HepG2 (cell line): ENCODE measurements around the gene FGF3. TPM values are rescaled to one million over a fixed set of nuclear protein-coding genes. Genes with fewer than 3 reads are reported as not detected.

Experiments
- CEBPG ChIP-seq: IDR thresholded peaks from 2 replicates; pipeline ENCODE4 v1.6.1; 2016
- CHD2 ChIP-seq: IDR thresholded peaks from 2 replicates; pipeline ENCODE4 v1.6.1; 2011; ENCODE audit warnings: low read depth, low read length, improper control_type of control experiment
- KLF11 ChIP-seq: IDR thresholded peaks from 2 replicates; pipeline ENCODE4 v1.6.1; 2016; ENCODE audit warnings: missing compliant biosample characterization
- KLF15 ChIP-seq: sonication (generic); formaldehyde crosslinking; IDR thresholded peaks from 2 replicates; pipeline ENCODE4 v1.8.1; 2023; ENCODE audit warnings: borderline replicate concordance, mild to moderate bottlenecking, inconsistent platforms, missing genetic modification reagents, mixed read lengths
- ZNF10 ChIP-seq: sonication (generic); formaldehyde crosslinking; IDR thresholded peaks from 2 replicates; pipeline ENCODE4 v1.4.0; 2020; ENCODE audit warnings: mild to moderate bottlenecking, low read depth, missing genetic modification reagents, borderline replicate concordance
- ZNF430 ChIP-seq: sonication (generic); formaldehyde crosslinking; IDR thresholded peaks from 2 replicates; pipeline ENCODE4 v1.9.0; 2021; ENCODE audit warnings: mild to moderate bottlenecking, missing genetic modification reagents
- ZNF652 ChIP-seq: IDR thresholded peaks from 2 replicates; pipeline ENCODE4 v1.6.1; 2016; ENCODE audit warnings: low read depth, borderline replicate concordance
- polyA plus RNA-seq, 8 experiments: library from polyadenylated mRNA; depleted of rRNA in 3 of 8; stranded (reverse) in 7 of 8; unstranded in 1 of 8; fragments of >200 nt; fragmentation: Illumina TruSeq in 4 of 8; extraction: Trizol in 4 of 8; gene quantifications; 2 replicates each; pipeline versions ENCODE4 v1.2.1 to v1.2.3, GENCODE V29; 2011 to 2016; ENCODE audit warnings: low read depth in 4 of 8, missing spikeins in 1 of 8, mixed read lengths in 1 of 8; ENCODE audit not compliant: insufficient read depth in 1 of 8
- total RNA-seq, 5 experiments: library from RNA; depleted of rRNA; stranded (reverse); fragments of >200 nt; fragmentation: Illumina TruSeq; extraction: Trizol; gene quantifications; 2 replicates each; pipeline ENCODE4 v1.2.3, GENCODE V29; 2016; ENCODE audit warnings: low read depth in 1 of 5
- TF ChIP-seq, protein P1 (sequence below), 2 experiments: sonication (generic) in 1 of 2; formaldehyde crosslinking in 1 of 2; IDR thresholded peaks; 2 replicates each; pipeline versions ENCODE4 v1.5.1 to v1.6.1; 2011 to 2020; ENCODE audit warnings: borderline replicate concordance in 1 of 2, low read depth in 1 of 2, low read length in 1 of 2, mild to moderate bottlenecking in 1 of 2, missing genetic modification reagents in 1 of 2, moderate library complexity in 1 of 2
- TF ChIP-seq, protein P2 (sequence below): sonication (generic); formaldehyde crosslinking; IDR thresholded peaks from 2 replicates; pipeline ENCODE4 v1.8.0; 2022; ENCODE audit warnings: low read depth, missing genetic modification reagents
- TF ChIP-seq, protein P3 (sequence below): sonication (generic); formaldehyde crosslinking; IDR thresholded peaks from 2 replicates; pipeline ENCODE4 v1.5.0; 2020; ENCODE audit warnings: mild to moderate bottlenecking, low read depth, missing genetic modification reagents, borderline replicate concordance

Gene FGF3
- total and polyA plus RNA-seq, 2 of the 13 experiments (the other 11 are each of a cell fraction or from before 2014, with no cell fraction given): not detected

DNA sequence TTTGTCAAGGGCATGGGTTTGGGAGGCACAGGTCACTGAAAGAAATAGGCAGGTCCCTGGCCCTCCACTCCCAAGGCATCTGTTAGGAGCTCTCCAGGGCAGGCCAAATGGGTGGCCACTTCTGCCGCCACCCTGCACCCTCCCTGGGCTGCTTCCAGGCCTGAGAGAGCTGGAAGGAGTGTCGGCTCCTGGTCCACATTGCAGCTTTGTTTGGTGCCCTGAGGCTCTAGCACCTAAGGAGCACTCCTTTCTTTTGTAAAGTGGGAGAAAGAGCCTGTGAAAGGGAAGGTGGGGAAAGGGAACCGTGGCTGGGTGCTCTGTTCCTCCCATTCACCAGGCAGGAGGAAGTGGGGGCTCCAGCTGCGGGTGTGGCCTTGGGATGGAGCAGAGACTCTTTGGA, 31.8 kb downstream of the FGF3 start (continued):
- no peak for TF ChIP-seq ZNF652 (CRISPR knock-in tag)
- no peak for TF ChIP-seq CHD2
- no peak for TF ChIP-seq CEBPG
- TF ChIP-seq, protein P1, sequence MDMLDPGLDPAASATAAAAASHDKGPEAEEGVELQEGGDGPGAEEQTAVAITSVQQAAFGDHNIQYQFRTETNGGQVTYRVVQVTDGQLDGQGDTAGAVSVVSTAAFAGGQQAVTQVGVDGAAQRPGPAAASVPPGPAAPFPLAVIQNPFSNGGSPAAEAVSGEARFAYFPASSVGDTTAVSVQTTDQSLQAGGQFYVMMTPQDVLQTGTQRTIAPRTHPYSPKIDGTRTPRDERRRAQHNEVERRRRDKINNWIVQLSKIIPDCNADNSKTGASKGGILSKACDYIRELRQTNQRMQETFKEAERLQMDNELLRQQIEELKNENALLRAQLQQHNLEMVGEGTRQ (IDR thresholded peaks at IDR 0.05; ENCODE audit: low read depth, low read length): no peak
- TF ChIP-seq, protein P1 (CRISPR knock-in tag; IDR thresholded peaks at IDR 0.05; ENCODE audit: borderline replicate concordance): no peak
- TF ChIP-seq, protein P2, sequence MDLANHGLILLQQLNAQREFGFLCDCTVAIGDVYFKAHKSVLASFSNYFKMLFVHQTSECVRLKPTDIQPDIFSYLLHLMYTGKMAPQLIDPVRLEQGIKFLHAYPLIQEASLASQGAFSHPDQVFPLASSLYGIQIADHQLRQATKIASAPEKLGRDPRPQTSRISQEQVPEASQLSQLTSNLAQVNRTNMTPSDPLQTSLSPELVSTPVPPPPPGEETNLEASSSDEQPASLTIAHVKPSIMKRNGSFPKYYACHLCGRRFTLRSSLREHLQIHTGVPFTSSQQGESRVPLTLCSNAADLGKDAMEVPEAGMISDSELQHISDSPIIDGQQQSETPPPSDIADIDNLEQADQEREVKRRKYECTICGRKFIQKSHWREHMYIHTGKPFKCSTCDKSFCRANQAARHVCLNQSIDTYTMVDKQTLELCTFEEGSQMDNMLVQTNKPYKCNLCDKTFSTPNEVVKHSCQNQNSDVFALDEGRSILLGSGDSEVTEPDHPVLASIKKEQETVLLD (CRISPR knock-in tag): no peak
- no peak for TF ChIP-seq KLF15 (CRISPR knock-in tag)
- no peak for TF ChIP-seq ZNF430 (CRISPR knock-in tag)
- TF ChIP-seq, protein P3, sequence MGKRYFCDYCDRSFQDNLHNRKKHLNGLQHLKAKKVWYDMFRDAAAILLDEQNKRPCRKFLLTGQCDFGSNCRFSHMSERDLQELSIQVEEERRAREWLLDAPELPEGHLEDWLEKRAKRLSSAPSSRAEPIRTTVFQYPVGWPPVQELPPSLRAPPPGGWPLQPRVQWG: no peak
- TF ChIP-seq ZNF10 (CRISPR knock-in tag): no peak
- TF ChIP-seq KLF11 (CRISPR knock-in tag): no peak
